ENCODE data around the gene HINT1. TPM values are rescaled to one million over a fixed set of nuclear protein-coding genes. Genes with fewer than 3 reads are reported as not detected.
"Not testable (repeated sequence)": the region's sequence is repeated elsewhere in the genome, so short reads cannot be mapped to it uniquely, and the experiment has no call there.

The HINT1 gene
- total and polyA plus RNA-seq, 12 donors = 53.8 to 279 (median 130) TPM

- 93 to 100% methylated on average over 2 of the region's 2 CpGs for WGBS, 2 donors
- Histone ChIP-seq H3K36me3 (no peaks in the 10 kb centered on the region), H3K27me3 (peaks cover 0 to 7% (median 0%) of the 10 kb centered on the region in 7 donors), H3K27ac (no peak overlapping the region), H3K4me3 (no peak overlapping the region), H3K4me1 (no peaks in the 10 kb centered on the region), H3K9me3 (peaks cover 0 to 3% (median 0%) of the 10 kb centered on the region in 11 donors)
- DNase-seq (no peak), ATAC-seq (no peak)
- intact Hi-C loops (cut with DNase I) = no loop called here
- no peak for TF ChIP-seq CTCF (IDR thresholded peaks at IDR 0.05)
These were observed 25.7 kb downstream of the HINT1 start for GRCh38 chr5:131139321-131139720.

- DNase-seq; H3K27ac ChIP-seq; H3K9me3 ChIP-seq; H3K27me3 ChIP-seq; H3K36me3 ChIP-seq; intact Hi-C loops (cut with DNase I); H3K4me1 ChIP-seq; ATAC-seq; H3K4me3 ChIP-seq: not testable (repeated sequence)
- 73 to 79% methylated on average over 5 of the region's 5 CpGs for WGBS, 2 donors
These were observed 26.6 kb downstream of the HINT1 start for GRCh38 chr5:131138406-131138805.

GRCh38 chr5:131133091-131133490 lies 32.0 kb downstream of the HINT1 start:
- ATAC-seq; H3K36me3 ChIP-seq; DNase-seq; intact Hi-C loops (cut with DNase I); H3K27ac ChIP-seq; H3K4me1 ChIP-seq; H3K4me3 ChIP-seq; H3K27me3 ChIP-seq: not testable (repeated sequence)
- 90 to 91% methylated on average over 1 of the region's 2 CpGs for WGBS, 2 donors
- H3K9me3 ChIP-seq = peaks cover 0 to 15% (median 0%) of the 10 kb centered on the region in 11 donors

GRCh38 chr5:131129306-131129705 lies 35.8 kb downstream of the HINT1 start:
- no peak overlapping the region for H3K27ac ChIP-seq
- no peak for DNase-seq
- no peak for TF ChIP-seq CTCF (IDR thresholded peaks at IDR 0.05)
- H3K4me3 ChIP-seq = no peak overlapping the region
- no peaks in the 10 kb centered on the region for H3K27me3 ChIP-seq
- no peaks in the 10 kb centered on the region for H3K36me3 ChIP-seq
- 84 to 91% methylated on average over 4 of the region's 4 CpGs for WGBS, 2 donors
- no peaks in the 10 kb centered on the region for H3K4me1 ChIP-seq
- no peak for ATAC-seq
- peaks cover 0 to 42% (median 3%) of the 10 kb centered on the region in 11 donors for H3K9me3 ChIP-seq
- intact Hi-C loops (cut with DNase I) = no loop called here

GRCh38 chr5:131127244-131127643 lies 37.8 kb downstream of the HINT1 start:
- WGBS, 2 donors = 94 to 97% methylated on average over 2 of the region's 2 CpGs
- H3K27me3 ChIP-seq; H3K27ac ChIP-seq; H3K36me3 ChIP-seq; DNase-seq; H3K4me3 ChIP-seq; ATAC-seq; H3K4me1 ChIP-seq; intact Hi-C loops (cut with DNase I): not testable (repeated sequence)
- H3K9me3 ChIP-seq = peaks cover 0 to 53% (median 3%) of the 10 kb centered on the region in 11 donors

- Histone ChIP-seq H3K36me3 (no peaks in the 10 kb centered on the region), H3K27me3 (peaks cover 0 to 10% (median 0%) of the 10 kb centered on the region in 7 donors), H3K4me1 (peaks cover 0 to 4% (median 0%) of the 10 kb centered on the region in 9 donors), H3K27ac (no peak overlapping the region), H3K4me3 (no peak overlapping the region), H3K9me3 (peaks cover 0 to 5% (median 0%) of the 10 kb centered on the region in 11 donors)
- no peak for DNase-seq
- intact Hi-C loops (cut with DNase I) = loop anchor here in 7 of 10 donors (5.0 to 10.0 kb wide), 4 partner anchors 1010 to 1342 kb away; partner anchors contain the start of gene CHSY3 (in 3 of the 7)
- no peak for ATAC-seq
- 55 to 61% methylated on average over 2 of the region's 2 CpGs for WGBS, 2 donors
- no peak for TF ChIP-seq CTCF (IDR thresholded peaks at IDR 0.05)
These were observed 50.3 kb downstream of the HINT1 start for GRCh38 chr5:131114754-131115153.
